ENCODE results near the gene C12orf60. TPM values are rescaled to one million over a fixed set of nuclear protein-coding genes. Genes with fewer than 3 reads are reported as not detected.

Gene C12orf60
- total RNA-seq, 1 experiment from 2014 or later, result 0.54 TPM

GRCh38 chr12:14774906-14775635, 28.4 kb upstream of the C12orf60 start:
- DNase-seq (ENCODE audit: low read depth, low spot score) (no peak), ATAC-seq (no peak)
- no peaks in the 10 kb centered on the region; the same call in none of the 2 replicates for H3K36me3 ChIP-seq (ENCODE audit: control insufficient read depth, insufficient read depth, low read length)
- in situ Hi-C loops (cut with HindIII; ENCODE audit: low pct_unique_long_range_greater_than_20kb, low sequenced_read_pairs) (no loop called here), intact Hi-C loops (cut with micrococcal nuclease; ENCODE audit: unreplicated experiment) (no loop called here)
- peak overlapping the region; percentile 86 to 88 for H3K4me3 ChIP-seq (ENCODE audit: low read depth in 2 of 2, low read length in 2 of 2)
- no peaks in the 10 kb centered on the region for H3K9me3 ChIP-seq (ENCODE audit: control insufficient read depth, insufficient read depth, low read depth, low read length)
- ChIA-PET CTCF (no interaction called here), POLR2A (interaction anchor here (0.6 to 0.7 kb wide), 2 partner anchors 72 to 197 kb away, joined by 3 to 4 read pairs; no protein-coding TSS in a partner anchor)
- H3K4me1 ChIP-seq (ENCODE audit: control insufficient read depth, insufficient read depth, low read length), result peaks cover 12% of the 10 kb centered on the region
- no peaks in the 10 kb centered on the region for H3K27me3 ChIP-seq (ENCODE audit: control insufficient read depth, insufficient read depth, low read length)
- no peak for TF ChIP-seq CTCF (IDR thresholded peaks at IDR 0.05)
- no TSS peak for BruUV-seq (replicated peaks)
- peak overlapping the region; percentile 93 for H3K27ac ChIP-seq (ENCODE audit: low read length)

- Histone ChIP-seq H3K4me1 (ENCODE audit: control insufficient read depth, insufficient read depth, low read length) (peaks cover 12% of the 10 kb centered on the region), H3K4me3 (ENCODE audit: low read depth in 2 of 2, low read length in 2 of 2) (peak overlapping the region; percentile 86 to 88), H3K27me3 (ENCODE audit: control insufficient read depth, insufficient read depth, low read length) (no peaks in the 10 kb centered on the region), H3K36me3 (ENCODE audit: control insufficient read depth, insufficient read depth, low read length) (no peaks in the 10 kb centered on the region; the same call in none of the 2 replicates), H3K9me3 (ENCODE audit: control insufficient read depth, insufficient read depth, low read depth, low read length) (no peaks in the 10 kb centered on the region), H3K27ac (ENCODE audit: low read length) (peak overlapping the region; percentile 93)
- CTCF ChIA-PET, result interaction anchor here (0.6 kb wide), 1 partner anchor 220 kb away, joined by 3 read pairs; no protein-coding TSS in a partner anchor
- no peak for DNase-seq (ENCODE audit: low read depth, low spot score)
- POLR2A ChIA-PET, result interaction anchor here (0.6 to 0.7 kb wide), 2 partner anchors 71 to 197 kb away, joined by 3 to 4 read pairs; no protein-coding TSS in a partner anchor
- in situ Hi-C loops (cut with HindIII; ENCODE audit: low pct_unique_long_range_greater_than_20kb, low sequenced_read_pairs) (no loop called here), intact Hi-C loops (cut with micrococcal nuclease; ENCODE audit: unreplicated experiment) (no loop called here)
- no TSS peak for BruUV-seq (replicated peaks)
- no peak for ATAC-seq
- TF ChIP-seq REST (IDR thresholded peaks at IDR 0.05; ENCODE audit: insufficient read depth in 1 of 2, low read depth in 2 of 2, low read length in 1 of 2) (no peak), TCF7L2 (IDR thresholded peaks at IDR 0.05; ENCODE audit: low read depth, low read length) (no peak), POLR2AphosphoS5 (IDR thresholded peaks at IDR 0.05; ENCODE audit: low read depth, low read length) (no peak), CTCF (IDR thresholded peaks at IDR 0.05) (no peak), SIN3A (IDR thresholded peaks at IDR 0.05; ENCODE audit: borderline replicate concordance, insufficient read depth, low read depth, low read length) (no peak)
Measured at GRCh38 chr12:14775636-14775980, 27.9 kb upstream of the C12orf60 start.

Measured in Panc1 (cell line).